ENCODE results near the gene RAG2. TPM values are rescaled to one million over a fixed set of nuclear protein-coding genes. Genes with fewer than 3 reads are reported as not detected.

Gene RAG2
- total RNA-seq, 6 experiments from 2014 or later, result not detected

GRCh38 chr11:36550385-36551115, 47.5 kb downstream of the RAG2 start:
- H3K9me3 Mint-ChIP-seq, result no peaks in the 10 kb centered on the region
- no peak overlapping the region for H3K4me3 Mint-ChIP-seq
- DNase-seq, result no peak
- no peaks in the 10 kb centered on the region for H3K4me1 Mint-ChIP-seq (ENCODE audit: low read depth)
- no peaks in the 10 kb centered on the region for H3K36me3 Mint-ChIP-seq (ENCODE audit: low read depth)
- H3K27ac Mint-ChIP-seq, result no peak overlapping the region
- peaks cover 16% of the 10 kb centered on the region for H3K27me3 Mint-ChIP-seq (ENCODE audit: insufficient read depth)
- no peak for TF ChIP-seq CTCF (IDR thresholded peaks at IDR 0.05)

Other genes with a start within 250 kb of the RAG2 start
- 1 to 10 TPM; 7.9 to 9.5 (median 8.3) TPM for gene TRAF6, start 88.0 kb downstream of the RAG2 start, total RNA-seq (2021; fragmentation: NEBNext Ultra II Directional; extraction: Animal tissue kit (Norgen Biotek cat#: 25700))
- gene RAG1, start 30.2 kb downstream of the RAG2 start, total RNA-seq (2021; fragmentation: NEBNext Ultra II Directional; extraction: Animal tissue kit (Norgen Biotek cat#: 25700)), result under 1 TPM; 0.09 to 0.58 (median 0.29) TPM
- gene IFTAP, start 3.7 kb downstream of the RAG2 start, total RNA-seq (2021; fragmentation: NEBNext Ultra II Directional; extraction: Animal tissue kit (Norgen Biotek cat#: 25700)), result 10 to 100 TPM; 14.3 to 22.2 (median 18.4) TPM

All from HFFc6 (cell line).